ENCODE measurements around the gene FOXP2. TPM values are rescaled to one million over a fixed set of nuclear protein-coding genes. Genes with fewer than 3 reads are reported as not detected.

Gene FOXP2
- 7.6 TPM for total RNA-seq
- long read RNA-seq, partial matches to known transcripts = 0 of 8 reads
- long read RNA-seq, other reads (novel, unspliced or antisense) = 6 of 8 reads

- H3K4me1 ChIP-seq = no peaks in the 10 kb centered on the region
- no peak for ATAC-seq
- intact Hi-C loops (cut with DNase I) = no loop called here
- H3K9me3 ChIP-seq = no peaks in the 10 kb centered on the region
- H3K36me3 ChIP-seq = no peaks in the 10 kb centered on the region
- no peak within 1 kb of the TSS for H3K27ac ChIP-seq
- no peak for DNase-seq
- no peak for TF ChIP-seq CTCF (IDR thresholded peaks at IDR 0.05)
- H3K4me3 ChIP-seq = peak within 1 kb of the TSS; percentile 25
- H3K27me3 ChIP-seq = no peaks in the 10 kb centered on the region
Measured at GRCh38 chr7:114414156-114415063, at the start of gene FOXP2. FOXP2 (plus strand) TSS chr7:114414815; CDS start chr7:114426512, 11,697 bp downstream.

DNA sequence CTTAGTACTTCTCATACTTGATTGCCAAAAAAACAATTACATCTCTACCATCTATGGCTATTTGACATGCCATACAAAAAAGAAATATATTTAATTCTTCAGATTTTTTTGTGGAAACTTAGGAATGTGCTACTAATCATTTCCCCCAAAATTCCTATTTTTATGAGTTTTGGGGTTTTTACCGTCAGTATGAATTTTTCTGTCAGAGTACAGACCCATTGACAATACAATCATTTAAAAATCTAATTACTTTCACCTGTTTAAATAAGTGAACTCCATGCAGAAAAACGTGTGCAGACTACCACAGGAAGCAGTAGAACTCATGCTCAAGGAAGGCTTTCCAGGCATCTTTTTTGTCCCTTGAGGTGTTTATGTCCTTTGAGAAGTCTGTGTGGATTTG, 48.8 kb upstream of the FOXP2 start:
- DNase-seq = no peak
- H3K4me3 ChIP-seq = no peak overlapping the region
- H3K36me3 ChIP-seq = no peaks in the 10 kb centered on the region
- no peaks in the 10 kb centered on the region for H3K4me1 ChIP-seq
- intact Hi-C loops (cut with DNase I) = no loop called here
- no peaks in the 10 kb centered on the region for H3K9me3 ChIP-seq
- ATAC-seq = no peak
- H3K27me3 ChIP-seq = no peaks in the 10 kb centered on the region
- H3K27ac ChIP-seq = no peak overlapping the region
- no peak for TF ChIP-seq CTCF (IDR thresholded peaks at IDR 0.05)

DNA sequence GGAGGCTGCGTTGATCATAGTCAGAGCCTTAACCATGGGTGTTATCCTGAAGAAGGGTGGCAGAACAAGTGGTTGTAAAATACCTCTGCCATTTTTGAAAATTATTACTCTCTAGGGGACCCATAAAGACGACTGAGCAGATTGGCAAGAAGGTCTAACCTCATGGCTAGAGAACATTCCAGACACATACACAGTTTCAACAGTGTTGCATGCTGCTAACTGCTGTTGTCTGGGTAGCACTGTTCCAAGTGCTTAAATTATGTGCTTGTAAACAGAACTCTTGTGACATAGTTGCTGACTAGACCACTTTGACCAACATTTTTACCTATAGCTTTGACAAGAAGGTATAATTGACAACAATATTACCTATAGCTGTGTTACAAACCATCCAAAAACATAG, 46.1 kb upstream of the FOXP2 start:
- Histone ChIP-seq H3K9me3 (no peaks in the 10 kb centered on the region), H3K27ac (no peak overlapping the region), H3K36me3 (no peaks in the 10 kb centered on the region), H3K4me1 (no peaks in the 10 kb centered on the region), H3K4me3 (no peak overlapping the region), H3K27me3 (no peaks in the 10 kb centered on the region)
- intact Hi-C loops (cut with DNase I) = no loop called here
- ATAC-seq = no peak
- no peak for TF ChIP-seq CTCF (IDR thresholded peaks at IDR 0.05)
- no peak for DNase-seq

DNA sequence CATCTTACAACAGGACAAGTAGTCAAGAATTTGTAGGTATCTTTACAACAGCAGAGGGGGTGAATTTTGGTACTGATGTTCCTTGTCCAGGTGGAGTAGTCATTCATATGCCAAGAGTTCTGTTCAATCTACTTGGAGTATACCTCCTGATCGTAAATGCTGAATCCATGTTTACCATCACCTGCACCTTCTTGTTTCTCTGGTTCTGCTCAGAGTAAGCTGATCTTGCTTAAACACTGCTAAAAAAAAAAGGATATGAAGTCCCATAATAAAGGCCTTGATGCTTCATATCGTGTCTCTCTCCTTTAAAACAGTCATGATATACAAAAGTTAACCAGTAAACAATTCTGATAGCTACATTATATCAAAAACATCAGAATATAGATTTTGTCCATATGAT, 45.3 kb upstream of the FOXP2 start:
- Histone ChIP-seq H3K27me3 (no peaks in the 10 kb centered on the region), H3K9me3 (no peaks in the 10 kb centered on the region), H3K27ac (no peak overlapping the region), H3K36me3 (no peaks in the 10 kb centered on the region), H3K4me1 (no peaks in the 10 kb centered on the region), H3K4me3 (no peak overlapping the region)
- ATAC-seq = no peak
- no peak for DNase-seq
- intact Hi-C loops (cut with DNase I) = no loop called here
- no peak for TF ChIP-seq CTCF (IDR thresholded peaks at IDR 0.05)

GRCh38 chr7:114372619-114373018, 42.0 kb upstream of the FOXP2 start:
- no peak overlapping the region for H3K4me3 ChIP-seq
- no peaks in the 10 kb centered on the region for H3K36me3 ChIP-seq
- intact Hi-C loops (cut with DNase I) = no loop called here
- H3K9me3 ChIP-seq = no peaks in the 10 kb centered on the region
- H3K27me3 ChIP-seq = no peaks in the 10 kb centered on the region
- TF ChIP-seq CTCF (IDR thresholded peaks at IDR 0.05) = no peak
- DNase-seq = no peak
- ATAC-seq = no peak
- H3K4me1 ChIP-seq = no peaks in the 10 kb centered on the region
- no peak overlapping the region for H3K27ac ChIP-seq
